ENCODE results near the gene ANKMY1.

The ANKMY1 gene

GRCh38 chr2:240568678-240569522, 11.1 kb upstream of the ANKMY1 start:
- no peak for TF ChIP-seq CTCF (IDR thresholded peaks at IDR 0.05; ENCODE audit: low read depth, low read length)
- peaks cover 21% of the 10 kb centered on the region for H3K4me1 ChIP-seq
- H3K27me3 ChIP-seq = no peaks in the 10 kb centered on the region
- peak; percentile 67 for DNase-seq
- H3K36me3 ChIP-seq = no peaks in the 10 kb centered on the region
- H3K4me3 ChIP-seq (ENCODE audit: low read depth, low read length) = peak overlapping the region; percentile 59
- H3K9me3 ChIP-seq = no peaks in the 10 kb centered on the region

GRCh38 chr2:240567872-240568677, 10.3 kb upstream of the ANKMY1 start, which contains the start of gene RNPEPL1:
RNPEPL1 (plus strand) TSS chr2:240568484; CDS start chr2:240568587, 103 bp downstream.
- TF ChIP-seq CTCF (IDR thresholded peaks at IDR 0.05; ENCODE audit: low read depth, low read length) = no peak
- DNase-seq = peak; percentile 51

GRCh38 chr2:240567137-240567871, 9.5 kb upstream of the ANKMY1 start:
- Histone ChIP-seq H3K27me3 (no peaks in the 10 kb centered on the region), H3K4me1 (peaks cover 21% of the 10 kb centered on the region), H3K36me3 (no peaks in the 10 kb centered on the region), H3K9me3 (no peaks in the 10 kb centered on the region), H3K4me3 (ENCODE audit: low read depth, low read length) (peak overlapping the region; percentile 70)
- no peak for TF ChIP-seq CTCF (IDR thresholded peaks at IDR 0.05; ENCODE audit: low read depth, low read length)
- DNase-seq = no peak

More at GRCh38 chr2:240567872-240568677, 10.3 kb upstream of the ANKMY1 start, which contains the start of gene RNPEPL1:
- Histone ChIP-seq H3K4me3 (ENCODE audit: low read depth, low read length) (peak within 1 kb of the TSS; percentile 70), H3K27me3 (no peaks in the 10 kb centered on the region), H3K4me1 (peaks cover 21% of the 10 kb centered on the region), H3K36me3 (no peaks in the 10 kb centered on the region), H3K9me3 (no peaks in the 10 kb centered on the region)

- TF ChIP-seq CTCF (IDR thresholded peaks at IDR 0.05; ENCODE audit: low read depth, low read length) = peak; percentile 62
- no peaks in the 10 kb centered on the region for H3K36me3 ChIP-seq
- H3K27me3 ChIP-seq = no peaks in the 10 kb centered on the region
- DNase-seq = peak; percentile 93
- H3K9me3 ChIP-seq = no peaks in the 10 kb centered on the region
- peak overlapping the region; percentile 70 for H3K4me3 ChIP-seq (ENCODE audit: low read depth, low read length)
- H3K4me1 ChIP-seq = peaks cover 21% of the 10 kb centered on the region
These were observed 8.7 kb upstream of the ANKMY1 start for GRCh38 chr2:240566203-240567136.
